Measurements from ENCODE around the gene TEPSIN. TPM values are rescaled to one million over a fixed set of nuclear protein-coding genes. Genes with fewer than 3 reads are reported as not detected.

TEPSIN gene
- total and polyA plus RNA-seq, 4 donors: 7.7 to 33.8 (median 19.2) TPM

DNA sequence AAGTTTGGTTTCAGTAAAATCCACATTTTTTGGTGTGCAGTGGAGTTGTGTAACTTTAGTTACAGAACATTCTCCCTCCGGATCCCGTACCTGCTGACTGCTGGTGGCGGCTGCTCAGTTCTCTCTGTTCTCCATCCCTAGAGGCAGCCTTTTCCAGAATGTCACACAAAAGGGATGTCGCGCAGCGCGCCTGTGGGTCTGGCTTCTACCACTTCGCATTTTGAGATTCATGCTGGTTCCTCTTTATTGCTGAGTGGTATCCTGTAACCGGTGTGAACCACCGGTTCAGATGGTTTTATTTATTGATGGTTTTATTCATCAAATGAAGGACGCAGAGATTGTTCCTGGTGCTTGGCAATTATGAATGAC, 15.1 kb downstream of the TEPSIN start:
- Histone ChIP-seq H3K4me3 (ENCODE audit: low read depth, low read length) (peak overlapping the region; percentile 44), H3K4me1 (ENCODE audit: control insufficient read depth, insufficient read depth, low read length) (peaks cover 26% of the 10 kb centered on the region), H3K27me3 (ENCODE audit: control insufficient read depth, insufficient read depth, low read length) (no peaks in the 10 kb centered on the region), H3K9me3 (ENCODE audit: control insufficient read depth, insufficient read depth, low read length) (no peaks in the 10 kb centered on the region), H3K27ac (ENCODE audit: low read depth, low read length) (no peak overlapping the region), H3K36me3 (ENCODE audit: control insufficient read depth, insufficient read depth, low read length) (peaks cover 22% of the 10 kb centered on the region)
- 4% methylated on average over 7 of the region's 11 CpGs for WGBS (ENCODE audit: insufficient coverage)
- peak in 1 of 6 donors; percentile 14 for DNase-seq (ENCODE audit: low read depth in 4 of 6, low spot score in 6 of 6)

GRCh38 chr17:81222906-81223761, 15.7 kb downstream of the TEPSIN start, which contains the start of gene CEP131:
CEP131 (minus strand) TSS chr17:81222965; CDS start chr17:81220056, 2,909 bp downstream.
- H3K4me3 ChIP-seq (ENCODE audit: low read depth, low read length): peak within 1 kb of the TSS; percentile 63
- WGBS (ENCODE audit: insufficient coverage): 0% methylated on average over 75 of the region's 79 CpGs
- H3K27ac ChIP-seq (ENCODE audit: low read depth, low read length): no peak within 1 kb of the TSS

GRCh38 chr17:81222620-81222905, 16.3 kb downstream of the TEPSIN start:
- Histone ChIP-seq H3K36me3 (ENCODE audit: control insufficient read depth, insufficient read depth, low read length) (peaks cover 27% of the 10 kb centered on the region), H3K9me3 (ENCODE audit: control insufficient read depth, insufficient read depth, low read length) (no peaks in the 10 kb centered on the region), H3K4me3 (ENCODE audit: low read depth, low read length) (peak overlapping the region; percentile 63), H3K27me3 (ENCODE audit: control insufficient read depth, insufficient read depth, low read length) (no peaks in the 10 kb centered on the region), H3K27ac (ENCODE audit: low read depth, low read length) (no peak overlapping the region), H3K4me1 (ENCODE audit: control insufficient read depth, insufficient read depth, low read length) (peaks cover 26% of the 10 kb centered on the region)
- under 1% methylated on average over 30 of the region's 30 CpGs for WGBS (ENCODE audit: insufficient coverage)
- no peak for DNase-seq (ENCODE audit: low read depth in 4 of 6, low spot score in 6 of 6)

More at GRCh38 chr17:81222906-81223761, 15.7 kb downstream of the TEPSIN start, which contains the start of gene CEP131:
- Histone ChIP-seq H3K27me3 (ENCODE audit: control insufficient read depth, insufficient read depth, low read length) (no peaks in the 10 kb centered on the region), H3K4me1 (ENCODE audit: control insufficient read depth, insufficient read depth, low read length) (peaks cover 26% of the 10 kb centered on the region), H3K9me3 (ENCODE audit: control insufficient read depth, insufficient read depth, low read length) (no peaks in the 10 kb centered on the region), H3K36me3 (ENCODE audit: control insufficient read depth, insufficient read depth, low read length) (peaks cover 22% of the 10 kb centered on the region)
- peak; percentile 84 to 99 (median 98) for DNase-seq (ENCODE audit: low read depth in 4 of 6, low spot score in 6 of 6)

DNA sequence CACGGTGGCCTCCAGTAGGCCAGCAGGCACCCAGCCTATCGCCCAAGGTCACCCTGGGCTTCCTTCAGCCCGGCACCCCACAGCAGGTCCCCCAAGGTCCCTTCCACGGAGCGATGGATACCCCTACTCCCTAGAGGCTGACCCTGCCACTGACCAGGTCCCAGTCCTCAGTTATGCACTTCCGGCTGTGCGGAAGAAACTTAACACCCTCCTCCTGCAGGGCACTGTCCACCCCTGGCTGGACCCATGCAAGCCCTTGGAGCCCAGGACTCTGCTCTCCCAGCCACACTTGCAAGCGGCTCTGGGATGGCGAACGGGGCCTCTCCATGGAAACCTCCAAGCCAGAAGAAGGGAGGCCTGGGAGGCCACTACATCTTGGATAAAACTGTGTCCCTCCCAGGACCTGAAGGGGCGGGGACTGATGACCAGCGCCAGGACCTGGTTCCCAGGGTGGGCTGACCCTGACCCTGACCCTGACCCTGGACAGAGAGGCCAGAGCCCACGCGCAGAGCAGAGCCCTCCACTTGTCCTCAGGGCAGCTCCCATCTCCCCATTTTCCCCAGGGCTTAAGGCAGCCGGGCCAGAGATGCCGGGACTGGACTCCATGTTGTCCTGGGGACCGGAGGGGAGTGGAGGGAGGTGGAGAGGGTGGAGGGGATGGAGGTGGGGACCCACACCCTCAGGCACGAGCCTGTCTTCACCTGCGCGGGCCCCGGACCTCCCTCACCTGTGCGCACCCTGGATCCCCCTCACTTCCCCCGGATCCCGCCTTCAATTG, 16.8 kb downstream of the TEPSIN start:
- WGBS (ENCODE audit: insufficient coverage): 18% methylated on average over 19 of the region's 24 CpGs
- no peaks in the 10 kb centered on the region for H3K9me3 ChIP-seq (ENCODE audit: control insufficient read depth, insufficient read depth, low read length)
- no peaks in the 10 kb centered on the region for H3K27me3 ChIP-seq (ENCODE audit: control insufficient read depth, insufficient read depth, low read length)
- peaks cover 32% of the 10 kb centered on the region for H3K36me3 ChIP-seq (ENCODE audit: control insufficient read depth, insufficient read depth, low read length)
- peaks cover 26% of the 10 kb centered on the region for H3K4me1 ChIP-seq (ENCODE audit: control insufficient read depth, insufficient read depth, low read length)
- DNase-seq (ENCODE audit: low read depth in 4 of 6, low spot score in 6 of 6): no peak
- H3K4me3 ChIP-seq (ENCODE audit: low read depth, low read length): peak overlapping the region; percentile 63
- H3K27ac ChIP-seq (ENCODE audit: low read depth, low read length): no peak overlapping the region

DNA sequence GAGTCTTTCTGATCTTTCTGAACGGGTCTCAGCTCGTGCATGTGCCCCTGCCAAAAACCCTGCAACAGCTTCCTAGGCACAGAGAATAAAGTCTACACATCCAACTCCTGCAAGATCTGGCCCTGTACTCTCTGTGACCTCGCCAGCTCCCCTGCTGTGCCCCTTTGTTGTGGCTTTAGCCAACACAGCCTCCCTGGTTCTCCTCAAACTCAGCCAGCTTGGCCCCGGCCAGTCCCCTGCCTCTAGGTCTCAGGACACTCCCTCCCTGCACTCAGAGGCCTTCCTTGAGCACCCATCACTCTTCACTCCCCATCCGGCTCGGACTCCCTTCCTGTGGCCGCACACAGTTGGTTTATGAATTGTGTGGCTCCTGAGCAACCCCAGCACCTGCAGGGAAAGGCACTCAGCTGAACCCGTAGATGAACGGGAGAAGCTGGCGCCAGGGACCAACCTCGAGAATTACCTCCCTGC, 17.4 kb downstream of the TEPSIN start:
- 39% methylated on average over 9 of the region's 11 CpGs for WGBS (ENCODE audit: insufficient coverage)
- Histone ChIP-seq H3K4me3 (ENCODE audit: low read depth, low read length) (peak overlapping the region; percentile 63), H3K27me3 (ENCODE audit: control insufficient read depth, insufficient read depth, low read length) (no peaks in the 10 kb centered on the region), H3K4me1 (ENCODE audit: control insufficient read depth, insufficient read depth, low read length) (peaks cover 26% of the 10 kb centered on the region), H3K36me3 (ENCODE audit: control insufficient read depth, insufficient read depth, low read length) (peaks cover 38% of the 10 kb centered on the region), H3K9me3 (ENCODE audit: control insufficient read depth, insufficient read depth, low read length) (no peaks in the 10 kb centered on the region), H3K27ac (ENCODE audit: low read depth, low read length) (no peak overlapping the region)
- no peak for DNase-seq (ENCODE audit: low read depth in 4 of 6, low spot score in 6 of 6)

GRCh38 chr17:81219476-81220180, 19.2 kb downstream of the TEPSIN start:
- no peaks in the 10 kb centered on the region for H3K9me3 ChIP-seq (ENCODE audit: control insufficient read depth, insufficient read depth, low read length)
- H3K4me1 ChIP-seq (ENCODE audit: control insufficient read depth, insufficient read depth, low read length): peaks cover 26% of the 10 kb centered on the region
- H3K27ac ChIP-seq (ENCODE audit: low read depth, low read length): no peak overlapping the region
- peaks cover 43% of the 10 kb centered on the region for H3K36me3 ChIP-seq (ENCODE audit: control insufficient read depth, insufficient read depth, low read length)
- H3K27me3 ChIP-seq (ENCODE audit: control insufficient read depth, insufficient read depth, low read length): no peaks in the 10 kb centered on the region
- no peak for DNase-seq (ENCODE audit: low read depth in 4 of 6, low spot score in 6 of 6)
- no peak overlapping the region for H3K4me3 ChIP-seq (ENCODE audit: low read depth, low read length)
- WGBS (ENCODE audit: insufficient coverage): 97% methylated on average over 22 of the region's 24 CpGs

- 92% methylated on average over 11 of the region's 11 CpGs for WGBS (ENCODE audit: insufficient coverage)
- H3K27me3 ChIP-seq (ENCODE audit: control insufficient read depth, insufficient read depth, low read length): no peaks in the 10 kb centered on the region
- no peak overlapping the region for H3K27ac ChIP-seq (ENCODE audit: low read depth, low read length)
- no peak for DNase-seq (ENCODE audit: low read depth in 4 of 6, low spot score in 6 of 6)
- H3K4me1 ChIP-seq (ENCODE audit: control insufficient read depth, insufficient read depth, low read length): peaks cover 26% of the 10 kb centered on the region
- peaks cover 43% of the 10 kb centered on the region for H3K36me3 ChIP-seq (ENCODE audit: control insufficient read depth, insufficient read depth, low read length)
- H3K9me3 ChIP-seq (ENCODE audit: control insufficient read depth, insufficient read depth, low read length): no peaks in the 10 kb centered on the region
- H3K4me3 ChIP-seq (ENCODE audit: low read depth, low read length): no peak overlapping the region
Observed at GRCh38 chr17:81218991-81219390, 19.9 kb downstream of the TEPSIN start.

- Histone ChIP-seq H3K36me3 (ENCODE audit: control insufficient read depth, insufficient read depth, low read length) (peaks cover 43% of the 10 kb centered on the region), H3K27ac (ENCODE audit: low read depth, low read length) (no peak overlapping the region), H3K4me3 (ENCODE audit: low read depth, low read length) (no peak overlapping the region), H3K4me1 (ENCODE audit: control insufficient read depth, insufficient read depth, low read length) (peaks cover 22% of the 10 kb centered on the region), H3K9me3 (ENCODE audit: control insufficient read depth, insufficient read depth, low read length) (no peaks in the 10 kb centered on the region), H3K27me3 (ENCODE audit: control insufficient read depth, insufficient read depth, low read length) (no peaks in the 10 kb centered on the region)
- 86% methylated on average over 11 of the region's 13 CpGs for WGBS (ENCODE audit: insufficient coverage)
- no peak for DNase-seq (ENCODE audit: low read depth in 4 of 6, low spot score in 6 of 6)
Observed at GRCh38 chr17:81218459-81218858, 20.4 kb downstream of the TEPSIN start.

DNA sequence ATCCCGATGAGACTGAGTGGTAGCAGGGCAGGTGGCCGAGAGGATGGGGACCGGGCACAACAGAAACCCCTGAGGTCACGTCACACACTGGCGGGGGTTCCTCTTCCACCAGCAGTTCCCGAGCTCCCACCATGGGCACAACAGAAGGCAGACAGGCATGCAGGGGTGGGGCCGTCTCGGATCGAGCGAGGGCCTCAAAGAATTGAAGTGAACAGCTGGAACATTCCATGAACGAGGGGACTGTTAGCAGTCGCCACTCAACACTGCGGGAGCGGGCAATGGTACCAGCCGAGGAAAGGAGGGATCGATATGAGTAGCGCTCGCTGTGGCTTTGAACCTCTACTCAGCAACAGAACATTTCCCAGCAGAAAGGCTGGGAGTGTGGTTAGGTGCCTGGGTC, 21.4 kb downstream of the TEPSIN start:
- H3K36me3 ChIP-seq (ENCODE audit: control insufficient read depth, insufficient read depth, low read length): peaks cover 44% of the 10 kb centered on the region
- whole genome bisulfite sequencing (ENCODE audit: insufficient coverage): 74% methylated on average over 16 of the region's 18 CpGs
- no peaks in the 10 kb centered on the region for H3K9me3 ChIP-seq (ENCODE audit: control insufficient read depth, insufficient read depth, low read length)
- H3K27ac ChIP-seq (ENCODE audit: low read depth, low read length): no peak overlapping the region
- H3K4me3 ChIP-seq (ENCODE audit: low read depth, low read length): no peak overlapping the region
- no peak for DNase-seq (ENCODE audit: low read depth in 4 of 6, low spot score in 6 of 6)
- H3K27me3 ChIP-seq (ENCODE audit: control insufficient read depth, insufficient read depth, low read length): no peaks in the 10 kb centered on the region
- H3K4me1 ChIP-seq (ENCODE audit: control insufficient read depth, insufficient read depth, low read length): peaks cover 19% of the 10 kb centered on the region
